ENCODE results near the gene IL11. TPM values are rescaled to one million over a fixed set of nuclear protein-coding genes. Genes with fewer than 3 reads are reported as not detected.
A peak's percentile ranks its signal among the peaks of the same experiment; 100 is the strongest.

The IL11 gene
- total RNA-seq, 1 experiment from 2014 or later = 3.9 TPM

- peaks cover 12% of the 10 kb centered on the region for H3K23me2 ChIP-seq (ENCODE audit: insufficient read length, low read depth, low read length, poor library complexity, severe bottlenecking)
- H2BK5ac ChIP-seq (ENCODE audit: insufficient read length, low read length) = no peak overlapping the region
- H4K8ac ChIP-seq (replicated peaks; ENCODE audit: insufficient read length, low read depth, low read length) = no peak overlapping the region
- WGBS (ENCODE audit: extremely low coverage, insufficient read length, low lambda C conversion rate) = no CpG with 5 or more reads among the region's 24 CpGs
- no peak for TF ChIP-seq CTCF (conservative IDR thresholded peaks at IDR 0.05)
- H3K4ac ChIP-seq (ENCODE audit: low read depth, low read length) = no peak overlapping the region
- no peak overlapping the region for H3K23ac ChIP-seq (ENCODE audit: insufficient read length, low read depth, low read length)
- Mint-ChIP-seq H3K4me3 (0 out of 5 replicates have a peak overlapping the region, but pooled peaks of 1 of the 2 experiments have one; percentile 8), H3K27me3 (ENCODE audit: low read depth) (peaks cover 71% of the 10 kb centered on the region), H3K36me3 (ENCODE audit: insufficient read depth in 1 of 3, low read depth in 3 of 3) (peaks cover 0 to 6% (median 0%) of the 10 kb centered on the region in 3 experiments; a peak in 1 of 7 replicates), H3K9me3 (peaks cover 0 to 5% of the 10 kb centered on the region in 2 experiments; a peak in 2 of 5 replicates), H3K4me1 (peaks cover 32 to 49% of the 10 kb centered on the region in 2 experiments), H3K27ac (no peak overlapping the region)
- H3K79me1 ChIP-seq (ENCODE audit: insufficient read depth, low read depth, low read length, poor library complexity, severe bottlenecking) = no peaks in the 10 kb centered on the region
- no peak overlapping the region for H2AK5ac ChIP-seq (ENCODE audit: insufficient read length, low read length)
- H4K20me1 ChIP-seq (ENCODE audit: control insufficient read depth, insufficient read depth, insufficient read length) = no peaks in the 10 kb centered on the region
- H3K56ac ChIP-seq (ENCODE audit: insufficient read length, low read depth, low read length) = no peak overlapping the region
- no peak overlapping the region for H2BK20ac ChIP-seq (ENCODE audit: low read depth, low read length, poor library complexity, severe bottlenecking)
- H4K5ac ChIP-seq (ENCODE audit: insufficient read length, low read depth, low read length) = no peak overlapping the region
- H4K91ac ChIP-seq (ENCODE audit: insufficient read length, low read depth, low read length) = no peak overlapping the region
- no peaks in the 10 kb centered on the region for H3K79me2 ChIP-seq (ENCODE audit: insufficient read depth, low read length)
- peak overlapping the region; percentile 4; the same call in 1 of the 2 replicates for H3K14ac ChIP-seq (ENCODE audit: insufficient read depth, low read length)
- H3K9me3 ChIP-seq (ENCODE audit: control insufficient read depth, low read depth, low read length) = no peaks in the 10 kb centered on the region
- H3K18ac ChIP-seq (ENCODE audit: insufficient read length, low read depth, low read length) = no peak overlapping the region
- H3K4me1 ChIP-seq (ENCODE audit: insufficient read depth, low read length) = no peaks in the 10 kb centered on the region; the same call in 1 of the 2 replicates
- H3T11ph ChIP-seq (ENCODE audit: low read length) = no peak overlapping the region
- no peak overlapping the region for H2BK120ac ChIP-seq (ENCODE audit: low read depth, low read length, poor library complexity, severe bottlenecking)
- no peak overlapping the region for H3K4me2 ChIP-seq (ENCODE audit: insufficient read depth, insufficient read length, low read length)
- H3K9ac ChIP-seq (ENCODE audit: extremely low read depth, insufficient read length, low read length) = no peak overlapping the region
- no peak overlapping the region for H2AFZ ChIP-seq (ENCODE audit: low read length)
- H3K27me3 ChIP-seq (ENCODE audit: insufficient read depth, low read length) = peaks cover 5% of the 10 kb centered on the region
- DNase-seq = no peak
- H3K27ac ChIP-seq (ENCODE audit: insufficient read length, low read depth, low read length) = no peak overlapping the region
- peak overlapping the region; percentile 33; the same call in 1 of the 2 replicates for H2BK15ac ChIP-seq (ENCODE audit: low read depth, low read length)
- H2BK12ac ChIP-seq (ENCODE audit: insufficient read length, low read depth, low read length) = no peak overlapping the region
Observed at GRCh38 chr19:55372316-55373081, 2.2 kb upstream of the IL11 start.

Data from H9 (cell line).